GM18867 (cell line): ENCODE measurements around the gene RANBP6.

Experiments used
- ATAC-seq: cut with Tn5 transposase; IDR thresholded peaks from one replicate; pipeline ENCODE4 v1.9.1; 2021; ENCODE audit warnings: mild to moderate bottlenecking, moderate library complexity; ENCODE audit not compliant: unreplicated experiment

RANBP6 gene

DNA sequence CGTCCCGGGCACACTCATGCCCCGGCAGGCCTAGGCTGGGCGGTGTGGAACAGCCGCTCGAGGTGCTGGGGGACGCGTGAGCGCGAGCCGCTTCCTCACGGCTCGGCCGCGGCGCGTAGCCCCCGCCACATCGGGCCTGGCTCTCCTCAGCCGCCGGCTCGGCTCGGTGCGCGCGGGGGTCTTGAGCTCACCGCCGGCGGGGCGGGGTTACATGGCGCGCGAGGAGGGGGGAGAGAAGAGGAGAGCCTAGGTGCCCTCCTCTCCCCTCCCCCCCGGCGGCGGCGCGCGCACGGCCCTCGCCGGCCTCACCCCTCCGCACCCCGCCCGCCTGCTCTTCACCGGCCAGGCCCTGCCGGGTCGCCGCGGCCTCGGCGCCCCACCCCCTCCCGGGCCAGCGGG is 7.7 kb downstream of the RANBP6 start:
- peak; percentile 44 for ATAC-seq

DNA sequence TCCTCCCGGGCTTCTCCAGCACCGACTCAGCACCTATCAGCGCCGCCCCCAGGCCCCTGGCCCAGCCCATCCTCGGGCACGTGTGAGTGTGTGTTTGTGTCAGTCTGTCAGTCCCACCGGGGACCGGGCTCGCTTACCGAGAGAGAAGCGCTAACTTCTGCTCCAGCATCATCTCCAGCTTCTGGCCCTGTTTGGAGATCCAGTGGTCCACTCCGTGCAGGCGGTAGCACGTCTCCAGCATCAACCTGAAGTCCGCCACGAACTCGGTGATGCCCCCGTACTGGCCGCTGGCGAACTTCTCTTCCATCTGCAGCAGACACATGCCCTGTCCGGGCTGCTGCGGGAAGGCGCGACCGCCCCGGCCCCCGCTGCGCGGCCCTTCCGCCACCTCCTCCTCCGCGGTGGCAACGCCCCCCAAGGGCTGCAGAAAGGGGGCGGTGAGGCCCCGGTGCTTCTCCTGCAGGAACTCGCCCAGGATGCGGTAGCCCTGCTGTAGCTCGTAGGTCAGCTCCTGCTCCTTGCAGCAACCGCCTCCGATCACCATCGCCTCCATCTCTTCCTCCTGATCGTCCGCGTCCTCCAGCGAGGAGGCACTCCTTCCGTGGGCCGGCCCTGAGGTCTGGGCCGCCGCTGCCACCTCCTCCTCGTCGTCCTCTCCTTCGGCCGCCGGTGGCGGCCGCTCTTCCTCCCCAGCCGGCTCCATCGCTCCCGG is 8.2 kb downstream of the RANBP6 start:
- ATAC-seq: peak; percentile 72

- ATAC-seq: no peak
Measured at GRCh38 chr9:6006749-6007057, 8.7 kb downstream of the RANBP6 start.

- ATAC-seq: no peak
Measured at GRCh38 chr9:6000955-6001354, 14.5 kb downstream of the RANBP6 start.

- no peak for ATAC-seq
Measured at GRCh38 chr9:5999443-6000101, 15.9 kb downstream of the RANBP6 start.

- no peak for ATAC-seq
Measured at GRCh38 chr9:5994493-5994892, 20.9 kb downstream of the RANBP6 start.

DNA sequence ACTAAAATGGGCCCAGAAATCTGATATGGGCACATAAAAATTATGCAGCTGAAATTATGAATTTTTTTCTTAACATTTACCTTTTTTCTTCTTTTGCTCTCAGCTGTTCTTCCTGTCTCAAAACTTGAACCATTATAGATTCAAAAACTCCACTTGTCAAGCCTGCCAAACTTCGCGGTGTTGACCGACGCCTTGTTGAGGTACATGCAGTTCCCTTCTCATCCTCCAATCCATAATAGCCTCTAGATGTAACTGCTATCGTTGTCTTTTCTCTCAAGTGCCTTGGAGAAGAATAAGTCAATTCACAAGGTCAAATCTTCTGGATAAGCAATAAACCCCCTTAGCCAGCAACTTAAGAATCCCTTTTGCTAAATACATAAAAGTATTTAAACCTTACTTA is 27.2 kb downstream of the RANBP6 start:
- no peak for ATAC-seq

DNA sequence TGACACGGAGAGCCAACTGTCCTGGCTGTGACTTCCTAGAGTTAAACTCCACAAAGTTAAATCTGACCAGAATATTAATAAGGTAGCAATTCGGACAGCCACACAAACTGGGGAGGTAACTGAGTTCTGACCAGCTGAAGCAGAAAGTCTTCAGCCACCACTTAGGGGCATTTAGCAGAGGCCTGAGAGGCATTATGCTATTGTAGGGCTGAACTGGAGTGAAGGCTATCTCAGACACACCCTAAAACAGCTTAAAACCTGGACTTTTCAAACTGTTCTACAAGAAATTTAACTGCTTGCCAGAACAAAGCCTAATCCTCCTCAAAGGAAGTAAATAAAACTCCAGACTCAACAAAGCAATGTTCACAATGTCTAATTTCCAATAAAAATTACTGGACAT is 32.4 kb downstream of the RANBP6 start:
- ATAC-seq: no peak

GRCh38 chr9:5982317-5982716 is 33.1 kb downstream of the RANBP6 start:
- no peak for ATAC-seq

- ATAC-seq: no peak
Measured at GRCh38 chr9:5978523-5978922, 36.9 kb downstream of the RANBP6 start.

DNA sequence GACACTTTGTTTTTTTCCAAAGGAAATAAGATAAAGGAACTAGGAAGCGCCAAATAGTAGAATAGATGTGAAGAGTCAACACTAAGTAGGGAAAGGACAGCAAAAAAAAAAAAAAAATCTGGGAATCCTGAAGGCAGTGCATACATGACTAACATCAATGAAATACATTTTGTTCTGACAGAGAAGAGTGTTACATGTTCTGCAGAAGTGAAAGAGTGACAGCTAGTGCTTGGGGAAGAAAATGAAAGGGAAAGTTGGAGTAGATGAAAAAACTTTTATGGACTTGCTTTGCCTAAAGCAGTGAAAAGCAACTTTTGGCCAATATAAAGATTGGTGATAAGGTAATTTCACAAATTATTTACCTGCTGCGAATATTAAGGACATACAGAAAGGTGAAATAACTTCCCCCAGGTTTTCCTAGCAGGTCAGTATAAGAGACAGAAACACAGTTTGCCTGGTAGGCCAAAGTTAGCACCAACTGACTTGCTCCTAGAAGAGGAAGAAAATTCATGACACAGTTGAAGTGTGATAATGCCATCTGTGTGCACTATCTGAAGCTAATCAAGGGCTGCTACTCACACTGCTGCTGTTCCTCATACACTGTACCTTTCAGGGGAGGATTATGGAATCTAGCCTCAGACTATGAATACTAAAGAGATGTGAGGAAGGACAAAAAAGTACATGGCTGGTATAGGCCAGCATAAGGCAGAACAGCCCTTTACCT is 38.6 kb downstream of the RANBP6 start:
- peak; percentile 81 for ATAC-seq

GRCh38 chr9:5971740-5972139 is 43.7 kb downstream of the RANBP6 start:
- ATAC-seq: no peak
